HepG2 (cell line): ENCODE measurements around the gene RBPJ. TPM values are rescaled to one million over a fixed set of nuclear protein-coding genes. Genes with fewer than 3 reads are reported as not detected.

Experiments
- ASH2L ChIP-seq: fragments of 300-600, 200-600 bp; sonication (generic); IDR thresholded peaks from 2 replicates; pipeline ENCODE4 v1.7.0; 2017; ENCODE audit warnings: low read depth, mild to moderate bottlenecking, moderate library complexity, mixed read lengths, low read length; ENCODE audit not compliant: insufficient read length
- CREB1 ChIP-seq, 2 experiments: fragments of 450-650 bp in 1 of 2; IDR thresholded peaks; 2 replicates each; pipeline ENCODE4 v1.6.1; 2016 to 2017; ENCODE audit warnings: control low read depth in 1 of 2, mild to moderate bottlenecking in 1 of 2, missing compliant biosample characterization in 1 of 2, missing genetic modification characterization in 1 of 2
- ELK4 ChIP-seq: sonication (generic); formaldehyde crosslinking; IDR thresholded peaks from 2 replicates; pipeline ENCODE4 v1.9.0; 2021; ENCODE audit warnings: missing genetic modification reagents, borderline replicate concordance
- MAFK ChIP-seq, 2 experiments: IDR thresholded peaks in 1 of 2; conservative IDR thresholded peaks in 1 of 2; 2 replicates each; pipeline ENCODE4 v1.6.1; 2011; ENCODE audit warnings: improper control_type of control experiment in 2 of 2, low read length in 2 of 2
- RARA ChIP-seq: IDR thresholded peaks from 2 replicates; pipeline ENCODE4 v1.6.1; 2016; ENCODE audit warnings: missing genetic modification reagents, missing compliant biosample characterization
- SP5 ChIP-seq: IDR thresholded peaks from 2 replicates; pipeline ENCODE4 v1.6.1; 2016; ENCODE audit warnings: low read depth, borderline replicate concordance
- ZNF513 ChIP-seq: sonication (generic); formaldehyde crosslinking; conservative IDR thresholded peaks from 2 replicates; pipeline ENCODE4 v1.5.0; 2020; ENCODE audit warnings: missing genetic modification reagents
- ZNF556 ChIP-seq: sonication (generic); formaldehyde crosslinking; IDR thresholded peaks from 2 replicates; pipeline ENCODE4 v1.4.0; 2020; ENCODE audit warnings: mild to moderate bottlenecking, missing genetic modification reagents, borderline replicate concordance
- ZUFSP ChIP-seq: sonication (generic); formaldehyde crosslinking; IDR thresholded peaks from 2 replicates; pipeline ENCODE4 v1.9.0; 2021; ENCODE audit warnings: missing genetic modification reagents, mild to moderate bottlenecking, borderline replicate concordance
- polyA plus RNA-seq, 8 experiments: library from polyadenylated mRNA; depleted of rRNA in 3 of 8; stranded (reverse) in 7 of 8; unstranded in 1 of 8; fragments of >200 nt; fragmentation: Illumina TruSeq in 4 of 8; extraction: Trizol in 4 of 8; gene quantifications; 2 replicates each; pipeline versions ENCODE4 v1.2.1 to v1.2.3, GENCODE V29; 2011 to 2016; ENCODE audit warnings: low read depth in 4 of 8, missing spikeins in 1 of 8, mixed read lengths in 1 of 8; ENCODE audit not compliant: insufficient read depth in 1 of 8
- total RNA-seq, 5 experiments: library from RNA; depleted of rRNA; stranded (reverse); fragments of >200 nt; fragmentation: Illumina TruSeq; extraction: Trizol; gene quantifications; 2 replicates each; pipeline ENCODE4 v1.2.3, GENCODE V29; 2016; ENCODE audit warnings: low read depth in 1 of 5

The RBPJ gene
- total and polyA plus RNA-seq, 2 of the 13 experiments (the other 11 are each of a cell fraction or from before 2014, with no cell fraction given): 25.9 to 33.2 TPM

GRCh38 chr4:26272654-26273615 lies 47.9 kb upstream of the RBPJ start (continued):
- no peak for TF ChIP-seq ZUFSP (CRISPR knock-in tag)
- TF ChIP-seq ELK4: no peak
- no peak for TF ChIP-seq ZNF513
- no peak for TF ChIP-seq SP5 (CRISPR knock-in tag)
- no peak for TF ChIP-seq RARA (CRISPR knock-in tag)
- TF ChIP-seq CREB1 (IDR thresholded peaks at IDR 0.05): no peak
- no peak for TF ChIP-seq CREB1 (CRISPR knock-in tag; IDR thresholded peaks at IDR 0.05)
- no peak for TF ChIP-seq ASH2L
- no peak for TF ChIP-seq ZNF556 (CRISPR knock-in tag)
- TF ChIP-seq MAFK (conservative IDR thresholded peaks at IDR 0.05 in 1 of 2, IDR thresholded peaks at IDR 0.05 in 1 of 2; ENCODE audit: low read length in 2 of 2): no peak
